B cell (primary cell): ENCODE results near the gene STX17.

ENCODE experiments used
- CTCF ChIP-seq: fragments of 200-600 bp; IDR thresholded peaks from one replicate; pipeline ENCODE4 v1.8.0; 2022; ENCODE audit warnings: antibody characterized with exemption, mild to moderate bottlenecking
- EZH2 ChIP-seq: IDR thresholded peaks from 2 replicates; pipeline ENCODE4 v1.6.1; 2012; ENCODE audit warnings: borderline replicate concordance, low read depth, mild to moderate bottlenecking, moderate library complexity, low read length; ENCODE audit not compliant: insufficient read depth, poor library complexity, severe bottlenecking

- no peak for TF ChIP-seq CTCF
- TF ChIP-seq EZH2: no peak
Measured at GRCh38 chr9:100012279-100012678, 105.8 kb downstream of the STX17 start.
